Measurements from ENCODE around the gene VTI1A. TPM values are rescaled to one million over a fixed set of nuclear protein-coding genes. Genes with fewer than 3 reads are reported as not detected.

The VTI1A gene
- polyA plus RNA-seq, 1 of the 3 experiments (the other 2 are of a cell fraction), result 8.3 TPM

- Histone ChIP-seq H3F3A (replicated peaks; ENCODE audit: insufficient read depth) (no peaks in the 10 kb centered on the region), H3K4me2 (no peak overlapping the region), H4K20me1 (ENCODE audit: insufficient read depth) (no peaks in the 10 kb centered on the region), H3K9ac (no peak overlapping the region), H3K4me3 (ENCODE audit: low read depth in 2 of 2, low read length in 1 of 2) (no peak overlapping the region), H3K79me2 (ENCODE audit: insufficient read depth) (peaks cover 11% of the 10 kb centered on the region; the same call in 1 of the 2 replicates), H3K27ac (ENCODE audit: low read depth in 2 of 2, low read length in 1 of 2) (no peak overlapping the region), H3K27me3 (ENCODE audit: insufficient read depth) (no peaks in the 10 kb centered on the region), H3K9me2 (no peaks in the 10 kb centered on the region; the same call in 1 of the 2 replicates), H2AFZ (ENCODE audit: low read depth) (no peak overlapping the region), H3K4me1 (ENCODE audit: control insufficient read depth in 1 of 2, insufficient read depth in 2 of 2, low read depth in 1 of 2, low read length in 1 of 2) (no peaks in the 10 kb centered on the region), H3K9me3 (0 out of 2 replicates have a peak, but pooled peaks cover 4% of the 10 kb centered on the region), H3K36me3 (replicated peaks in 1 of 2; ENCODE audit: control insufficient read depth in 1 of 2, insufficient read depth in 2 of 2, low read length in 1 of 2) (no peaks in the 10 kb centered on the region)
- WGBS (ENCODE audit: low lambda C conversion rate), result 82% methylated on average over 4 of the region's 4 CpGs
- ChIA-PET CTCF (interaction anchor here (1.2 kb wide), 1 partner anchor 36 kb away, joined by 3 read pairs; no protein-coding TSS in a partner anchor), POLR2A (no interaction called here)
- DNase-seq, result no peak
- TF ChIP-seq NRF1 (IDR thresholded peaks at IDR 0.05; ENCODE audit: low read depth, low read length) (no peak), NFIC (IDR thresholded peaks at IDR 0.05; ENCODE audit: borderline replicate concordance) (no peak), JUND (IDR thresholded peaks at IDR 0.05) (no peak), TEAD4 (IDR thresholded peaks at IDR 0.05; ENCODE audit: borderline replicate concordance, insufficient read depth) (no peak), FOSL2 (IDR thresholded peaks at IDR 0.05; ENCODE audit: borderline replicate concordance, low read depth) (no peak), USF2 (IDR thresholded peaks at IDR 0.05; ENCODE audit: borderline replicate concordance, low read depth, low read length) (no peak), YY1 (IDR thresholded peaks at IDR 0.05; ENCODE audit: low read depth) (no peak), PBX3 (IDR thresholded peaks at IDR 0.05) (no peak), MEF2A (IDR thresholded peaks at IDR 0.05; ENCODE audit: borderline replicate concordance, low read depth) (no peak), GATA2 (CRISPR knock-in tag; IDR thresholded peaks at IDR 0.05) (no peak), CHD2 (IDR thresholded peaks at IDR 0.05; ENCODE audit: low read length, partially characterized antibody) (no peak), GABPA (IDR thresholded peaks at IDR 0.05; ENCODE audit: low read depth) (no peak), TAF1 (IDR thresholded peaks at IDR 0.05; ENCODE audit: borderline replicate concordance, low read depth, low read length) (no peak), SMC3 (IDR thresholded peaks at IDR 0.05; ENCODE audit: low read depth, low read length) (no peak)
- TF ChIP-seq, protein P1, sequence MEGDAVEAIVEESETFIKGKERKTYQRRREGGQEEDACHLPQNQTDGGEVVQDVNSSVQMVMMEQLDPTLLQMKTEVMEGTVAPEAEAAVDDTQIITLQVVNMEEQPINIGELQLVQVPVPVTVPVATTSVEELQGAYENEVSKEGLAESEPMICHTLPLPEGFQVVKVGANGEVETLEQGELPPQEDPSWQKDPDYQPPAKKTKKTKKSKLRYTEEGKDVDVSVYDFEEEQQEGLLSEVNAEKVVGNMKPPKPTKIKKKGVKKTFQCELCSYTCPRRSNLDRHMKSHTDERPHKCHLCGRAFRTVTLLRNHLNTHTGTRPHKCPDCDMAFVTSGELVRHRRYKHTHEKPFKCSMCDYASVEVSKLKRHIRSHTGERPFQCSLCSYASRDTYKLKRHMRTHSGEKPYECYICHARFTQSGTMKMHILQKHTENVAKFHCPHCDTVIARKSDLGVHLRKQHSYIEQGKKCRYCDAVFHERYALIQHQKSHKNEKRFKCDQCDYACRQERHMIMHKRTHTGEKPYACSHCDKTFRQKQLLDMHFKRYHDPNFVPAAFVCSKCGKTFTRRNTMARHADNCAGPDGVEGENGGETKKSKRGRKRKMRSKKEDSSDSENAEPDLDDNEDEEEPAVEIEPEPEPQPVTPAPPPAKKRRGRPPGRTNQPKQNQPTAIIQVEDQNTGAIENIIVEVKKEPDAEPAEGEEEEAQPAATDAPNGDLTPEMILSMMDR (IDR thresholded peaks at IDR 0.05), result no peak
These were observed 63.4 kb downstream of the VTI1A start for GRCh38 chr10:112510384-112510783.

DNA sequence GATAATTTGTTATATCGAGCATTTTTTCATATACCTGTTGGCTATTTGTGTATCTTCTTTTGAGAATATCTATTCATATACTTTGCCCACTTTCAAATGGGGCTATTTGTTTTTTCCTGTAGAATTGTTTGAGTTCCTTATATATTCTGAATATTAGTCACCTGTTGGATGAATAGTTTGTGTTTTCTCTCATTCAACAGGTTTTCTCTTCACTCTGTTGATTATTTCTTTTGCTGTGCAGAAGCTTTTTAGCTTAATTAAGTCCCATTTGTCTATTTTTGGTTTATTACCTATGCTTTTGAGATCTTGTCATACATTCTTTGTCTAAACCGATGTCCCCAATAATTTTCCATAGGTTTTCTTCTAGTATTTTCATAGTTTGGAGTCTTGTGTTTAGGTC lies 65.3 kb downstream of the VTI1A start:
- 0 out of 2 replicates have a peak, but pooled peaks cover 4% of the 10 kb centered on the region for H3K9me3 ChIP-seq
- no peaks in the 10 kb centered on the region; a peak in 1 of 4 replicates for H3K4me1 ChIP-seq (ENCODE audit: control insufficient read depth in 1 of 2, insufficient read depth in 2 of 2, low read depth in 1 of 2, low read length in 1 of 2)
- DNase-seq, result no peak
- H3K9me2 ChIP-seq, result no peaks in the 10 kb centered on the region; the same call in 1 of the 2 replicates
- H3K9ac ChIP-seq, result no peak overlapping the region
- no peak overlapping the region for H3K4me3 ChIP-seq (ENCODE audit: low read depth in 2 of 2, low read length in 1 of 2)
- H3F3A ChIP-seq (replicated peaks; ENCODE audit: insufficient read depth), result no peaks in the 10 kb centered on the region
- H3K27me3 ChIP-seq (ENCODE audit: insufficient read depth), result no peaks in the 10 kb centered on the region
- ChIA-PET CTCF (no interaction called here), POLR2A (no interaction called here)
- H2AFZ ChIP-seq (ENCODE audit: low read depth), result no peak overlapping the region
- H4K20me1 ChIP-seq (ENCODE audit: insufficient read depth), result no peaks in the 10 kb centered on the region
- TF ChIP-seq, protein P2, sequence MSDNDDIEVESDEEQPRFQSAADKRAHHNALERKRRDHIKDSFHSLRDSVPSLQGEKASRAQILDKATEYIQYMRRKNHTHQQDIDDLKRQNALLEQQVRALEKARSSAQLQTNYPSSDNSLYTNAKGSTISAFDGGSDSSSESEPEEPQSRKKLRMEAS (IDR thresholded peaks at IDR 0.05; ENCODE audit: low read depth), result no peak
- TF ChIP-seq YY1 (IDR thresholded peaks at IDR 0.05; ENCODE audit: low read depth) (no peak), GATA2 (CRISPR knock-in tag; IDR thresholded peaks at IDR 0.05) (no peak), FOXJ3 (CRISPR knock-in tag; IDR thresholded peaks at IDR 0.05) (no peak), IRF3 (IDR thresholded peaks at IDR 0.05; ENCODE audit: low read depth, low read length) (no peak), EZH2phosphoT487 (IDR thresholded peaks at IDR 0.05; ENCODE audit: borderline replicate concordance, low read depth) (no peak), JUND (IDR thresholded peaks at IDR 0.05) (no peak)
- TF ChIP-seq, protein P3, sequence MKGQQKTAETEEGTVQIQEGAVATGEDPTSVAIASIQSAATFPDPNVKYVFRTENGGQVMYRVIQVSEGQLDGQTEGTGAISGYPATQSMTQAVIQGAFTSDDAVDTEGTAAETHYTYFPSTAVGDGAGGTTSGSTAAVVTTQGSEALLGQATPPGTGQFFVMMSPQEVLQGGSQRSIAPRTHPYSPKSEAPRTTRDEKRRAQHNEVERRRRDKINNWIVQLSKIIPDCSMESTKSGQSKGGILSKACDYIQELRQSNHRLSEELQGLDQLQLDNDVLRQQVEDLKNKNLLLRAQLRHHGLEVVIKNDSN (IDR thresholded peaks at IDR 0.05; ENCODE audit: borderline replicate concordance, low read depth), result no peak
- H3K4me2 ChIP-seq, result no peak overlapping the region
- no peak overlapping the region for H3K27ac ChIP-seq (ENCODE audit: low read depth in 2 of 2, low read length in 1 of 2)
- WGBS (ENCODE audit: low lambda C conversion rate), result 89% methylated on average over 2 of the region's 2 CpGs
- peaks cover 11% of the 10 kb centered on the region; the same call in 1 of the 2 replicates for H3K79me2 ChIP-seq (ENCODE audit: insufficient read depth)
- no peaks in the 10 kb centered on the region for H3K36me3 ChIP-seq (replicated peaks in 1 of 2; ENCODE audit: control insufficient read depth in 1 of 2, insufficient read depth in 2 of 2, low read length in 1 of 2)
